HG02973 (cell line): ENCODE measurements around the gene RPE.

Experiments
- ATAC-seq: cut with Tn5 transposase; IDR thresholded peaks from one replicate; pipeline ENCODE4 v1.9.1; 2021; ENCODE audit warnings: moderate library complexity; ENCODE audit not compliant: unreplicated experiment

The RPE gene

GRCh38 chr2:210000464-210001324 is 1.7 kb upstream of the RPE start:
- ATAC-seq = no peak

- ATAC-seq = no peak
These were observed 921 bp downstream of the RPE start for GRCh38 chr2:210003359-210003758.

- no peak for ATAC-seq
These were observed 2.4 kb downstream of the RPE start for GRCh38 chr2:210004881-210005280.

- no peak for ATAC-seq
These were observed 5.5 kb downstream of the RPE start for GRCh38 chr2:210007895-210008294.

- ATAC-seq = no peak
These were observed 6.7 kb downstream of the RPE start for GRCh38 chr2:210009126-210009525.

GRCh38 chr2:210009896-210010295 is 7.5 kb downstream of the RPE start:
- ATAC-seq = no peak

- ATAC-seq = no peak
These were observed 17.7 kb downstream of the RPE start for GRCh38 chr2:210020138-210020537.

- ATAC-seq = no peak
These were observed 20.4 kb downstream of the RPE start for GRCh38 chr2:210022824-210023223.

GRCh38 chr2:210027608-210028007 is 25.2 kb downstream of the RPE start:
- ATAC-seq = no peak

- no peak for ATAC-seq
These were observed 25.7 kb downstream of the RPE start for GRCh38 chr2:210028178-210028577.

GRCh38 chr2:210034087-210034683 is 31.7 kb downstream of the RPE start:
- ATAC-seq = no peak

- ATAC-seq = no peak
These were observed 33.2 kb downstream of the RPE start for GRCh38 chr2:210035679-210036078.

- ATAC-seq = no peak
These were observed 35.6 kb downstream of the RPE start for GRCh38 chr2:210038078-210038477.

GRCh38 chr2:210046851-210047500 is 44.5 kb downstream of the RPE start:
- no peak for ATAC-seq

GRCh38 chr2:210049831-210050230 is 47.4 kb downstream of the RPE start:
- ATAC-seq = no peak

- no peak for ATAC-seq
These were observed 48.4 kb downstream of the RPE start for GRCh38 chr2:210050885-210051284.

- no peak for ATAC-seq
These were observed 52.3 kb downstream of the RPE start for GRCh38 chr2:210054696-210055095.

- no peak for ATAC-seq
These were observed 53.4 kb downstream of the RPE start for GRCh38 chr2:210055825-210056224.

- no peak for ATAC-seq
These were observed 60.9 kb downstream of the RPE start for GRCh38 chr2:210063306-210063705.
